Smooth muscle cell (in vitro differentiated cells): Measurements from ENCODE around the gene ZNF765. TPM values are rescaled to one million over a fixed set of nuclear protein-coding genes. Genes with fewer than 3 reads are reported as not detected.
"Not testable (repeated sequence)": the region's sequence is repeated elsewhere in the genome, so short reads cannot be mapped to it uniquely, and the experiment has no call there.

Experiments
- DNase-seq: peaks from one replicate; lab custom pipeline; 2025; ENCODE audit not compliant: unreplicated experiment; lab: John Stamatoyannopoulos, UW
- H2AFZ ChIP-seq: fragments of 200-600 bp; sonication (generic); 2 replicates; pipeline ENCODE4 v1.6.0; 2016; ENCODE audit warnings: antibody characterized with exemption, low read depth, mild to moderate bottlenecking
- H3F3A ChIP-seq: fragments of 200-600 bp; sonication (generic); 2 replicates; pipeline ENCODE4 v1.6.0; 2017; ENCODE audit warnings: antibody characterized with exemption, low read depth
- H3K27ac ChIP-seq: fragments of 200-600 bp; sonication (generic); 2 replicates; pipeline ENCODE4 v1.5.1; 2016; ENCODE audit warnings: low read depth, mild to moderate bottlenecking
- H3K27me3 ChIP-seq: fragments of 200-600 bp; sonication (generic); 2 replicates; pipeline ENCODE4 v1.6.1; 2016; ENCODE audit warnings: low read depth, mild to moderate bottlenecking
- H3K36me3 ChIP-seq: fragments of 200-600 bp; sonication (generic); 2 replicates; pipeline ENCODE4 v1.5.1; 2016; ENCODE audit warnings: low read depth
- H3K4me1 ChIP-seq: fragments of 200-600 bp; sonication (generic); 2 replicates; pipeline ENCODE4 v1.5.1; 2016; ENCODE audit warnings: low read depth
- H3K4me2 ChIP-seq: fragments of 200-600 bp; sonication (generic); 2 replicates; pipeline ENCODE4 v1.6.0; 2016; ENCODE audit warnings: mild to moderate bottlenecking
- H3K4me3 ChIP-seq: fragments of 200-600 bp; sonication (generic); 2 replicates; pipeline ENCODE4 v1.5.1; 2016; ENCODE audit warnings: mild to moderate bottlenecking
- H3K79me2 ChIP-seq: fragments of 200-600 bp; sonication (generic); 2 replicates; pipeline ENCODE4 v1.6.0; 2016; ENCODE audit warnings: low read depth, mild to moderate bottlenecking
- H3K9ac ChIP-seq: fragments of 200-600 bp; sonication (generic); 2 replicates; pipeline ENCODE4 v1.6.0; 2016; ENCODE audit warnings: low read depth
- H3K9me3 ChIP-seq: fragments of 200-600 bp; sonication (generic); replicated peaks from 2 replicates; pipeline ENCODE4 v1.5.1; 2016; ENCODE audit warnings: low read depth
- H4K20me1 ChIP-seq: fragments of 200-600 bp; sonication (generic); 2 replicates; pipeline ENCODE4 v1.6.0; 2016; ENCODE audit warnings: low read depth
- WGBS: methylation state at CpG from one replicate; pipeline ENCODE4 v1.1.7; 2016; ENCODE audit warnings: low lambda C conversion rate; 5-methylcytosine and 5-hydroxymethylcytosine counted together
- polyA plus RNA-seq: library from polyadenylated mRNA; unstranded; fragments of >200 nt; fragmentation: Nextera tagmentation; extraction: Ambion mirVana; gene quantifications from 2 replicates; pipeline ENCODE4 v1.2.1, GENCODE V29; 2016
- small RNA-seq: library from RNA; depleted of rRNA; stranded (forward); fragments of <200 nt; gene quantifications from one replicate; pipeline ENCODE3, GENCODE V24; 2014
- total RNA-seq: library from RNA; depleted of rRNA; stranded (reverse); fragments of >200 nt; gene quantifications from 2 replicates; pipeline ENCODE4 v1.2.3, GENCODE V29; 2014
- TF ChIP-seq, protein P1 (sequence below): fragments of 200-600 bp; sonication (generic); IDR thresholded peaks from 2 replicates; pipeline ENCODE4 v1.5.1; 2017; ENCODE audit warnings: borderline replicate concordance, mild to moderate bottlenecking, antibody characterized with exemption; ENCODE audit not compliant: insufficient read depth, poor library complexity, severe bottlenecking

The ZNF765 gene
- total and polyA plus RNA-seq, 2 experiments from 2014 or later, result 3.8 to 7.7 TPM

DNA sequence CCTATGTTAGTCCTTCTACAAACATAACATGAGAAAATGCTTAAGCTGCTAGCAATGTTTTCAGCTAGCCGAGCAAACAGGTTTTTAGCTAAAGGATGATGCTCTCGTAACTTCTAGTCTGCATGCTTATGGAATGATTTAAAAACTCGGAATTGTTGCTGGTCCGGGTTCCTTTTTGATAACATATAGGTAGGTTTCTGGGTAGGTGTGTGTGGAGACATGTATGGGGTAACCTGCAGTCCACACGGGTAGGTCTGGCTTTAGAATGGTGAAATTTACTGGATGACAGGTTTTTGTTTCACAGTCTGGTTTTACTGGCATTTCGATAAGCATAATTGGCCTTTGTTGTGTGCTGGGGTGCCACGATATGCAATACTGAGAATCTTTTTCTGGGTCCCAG lies 77.0 kb downstream of the ZNF765 start:
- Histone ChIP-seq H3K9me3 (no peaks in the 10 kb centered on the region), H3K36me3 (no peaks in the 10 kb centered on the region), H3K4me2 (no peak overlapping the region), H3K27ac (no peak overlapping the region), H3K79me2 (peaks cover 19% of the 10 kb centered on the region), H4K20me1 (no peaks in the 10 kb centered on the region), H3F3A (peaks cover 3% of the 10 kb centered on the region), H3K9ac (no peak overlapping the region), H2AFZ (no peak overlapping the region), H3K4me3 (no peak overlapping the region), H3K4me1 (peaks cover 6% of the 10 kb centered on the region), H3K27me3 (no peaks in the 10 kb centered on the region)
- TF ChIP-seq, protein P1, sequence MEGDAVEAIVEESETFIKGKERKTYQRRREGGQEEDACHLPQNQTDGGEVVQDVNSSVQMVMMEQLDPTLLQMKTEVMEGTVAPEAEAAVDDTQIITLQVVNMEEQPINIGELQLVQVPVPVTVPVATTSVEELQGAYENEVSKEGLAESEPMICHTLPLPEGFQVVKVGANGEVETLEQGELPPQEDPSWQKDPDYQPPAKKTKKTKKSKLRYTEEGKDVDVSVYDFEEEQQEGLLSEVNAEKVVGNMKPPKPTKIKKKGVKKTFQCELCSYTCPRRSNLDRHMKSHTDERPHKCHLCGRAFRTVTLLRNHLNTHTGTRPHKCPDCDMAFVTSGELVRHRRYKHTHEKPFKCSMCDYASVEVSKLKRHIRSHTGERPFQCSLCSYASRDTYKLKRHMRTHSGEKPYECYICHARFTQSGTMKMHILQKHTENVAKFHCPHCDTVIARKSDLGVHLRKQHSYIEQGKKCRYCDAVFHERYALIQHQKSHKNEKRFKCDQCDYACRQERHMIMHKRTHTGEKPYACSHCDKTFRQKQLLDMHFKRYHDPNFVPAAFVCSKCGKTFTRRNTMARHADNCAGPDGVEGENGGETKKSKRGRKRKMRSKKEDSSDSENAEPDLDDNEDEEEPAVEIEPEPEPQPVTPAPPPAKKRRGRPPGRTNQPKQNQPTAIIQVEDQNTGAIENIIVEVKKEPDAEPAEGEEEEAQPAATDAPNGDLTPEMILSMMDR, result no peak
- no peak for DNase-seq
- WGBS, result 89% methylated on average over 7 of the region's 7 CpGs

DNA sequence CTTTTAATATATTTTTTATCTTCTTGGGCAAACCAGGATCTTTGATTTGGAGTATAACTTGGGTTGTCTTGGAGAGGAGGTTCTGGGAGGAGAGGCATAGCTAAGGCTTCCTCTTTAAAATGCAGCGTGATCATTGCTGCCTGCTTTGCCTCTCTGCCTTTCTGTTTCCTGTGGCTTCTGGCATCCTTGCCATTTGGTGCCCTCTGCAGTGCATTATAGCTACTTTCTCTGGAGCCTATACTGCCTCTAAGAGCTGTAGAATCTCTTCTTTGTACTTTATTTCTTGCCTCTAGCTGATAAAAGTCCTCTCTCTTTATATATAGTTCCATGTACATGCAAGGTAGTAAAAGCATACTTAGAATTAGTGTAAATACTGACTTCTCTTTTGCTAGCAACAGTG lies 79.9 kb downstream of the ZNF765 start:
- H3K9ac ChIP-seq, H3K4me1 ChIP-seq, H3K27me3 ChIP-seq, DNase-seq, H2AFZ ChIP-seq, H3K9me3 ChIP-seq, H3K36me3 ChIP-seq, H4K20me1 ChIP-seq, H3K4me3 ChIP-seq, H3F3A ChIP-seq, H3K4me2 ChIP-seq: not testable (repeated sequence)
- Histone ChIP-seq H3K27ac (peak overlapping the region; percentile 71), H3K79me2 (peaks cover 19% of the 10 kb centered on the region)
- 52% methylated on average over 1 of the region's 1 CpG for WGBS

DNA sequence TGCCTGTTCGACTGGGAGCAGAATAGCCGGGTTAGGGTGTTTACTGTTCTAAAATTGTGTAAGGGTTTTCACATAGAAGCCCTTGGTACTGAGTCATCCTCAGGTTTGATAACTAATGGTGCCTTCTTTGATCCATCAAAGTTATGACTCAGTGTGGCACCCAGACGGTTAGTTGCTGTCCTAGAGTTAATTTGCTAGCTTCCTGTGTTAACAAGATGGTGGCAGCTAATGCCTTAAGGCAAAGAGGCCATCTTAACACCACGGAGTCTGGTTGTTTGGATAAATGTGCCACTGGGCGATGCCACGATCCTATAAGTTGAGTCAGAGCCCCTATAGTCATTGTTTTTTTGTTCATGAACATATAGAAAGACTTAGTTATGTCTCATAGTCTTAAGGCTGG lies 80.5 kb downstream of the ZNF765 start:
- Histone ChIP-seq H3K79me2 (peaks cover 14% of the 10 kb centered on the region), H3K27ac (peak overlapping the region; percentile 71), H3K36me3 (peaks cover 13% of the 10 kb centered on the region)
- not testable (repeated sequence) for H3F3A ChIP-seq, H3K4me2 ChIP-seq, H4K20me1 ChIP-seq, H3K4me3 ChIP-seq, H2AFZ ChIP-seq, H3K9ac ChIP-seq, H3K9me3 ChIP-seq, H3K4me1 ChIP-seq, DNase-seq, H3K27me3 ChIP-seq
- 51% methylated on average over 6 of the region's 6 CpGs for WGBS

Small RNAs within 50 kb of the gene (small RNA-seq; reads per million reads assigned to genes)
- not detected for gene RPL39P36

Other genes starting within 250 kb of the ZNF765 start
- gene ZNF347, start 236.1 kb upstream of the ZNF765 start, total RNA-seq, result 9.9 and 17.8 TPM in 2 replicates
- gene ZNF347, start 236.1 kb upstream of the ZNF765 start, polyA plus RNA-seq, result 4.5 and 4.7 TPM in 2 replicates
- gene ZNF665, start 201.8 kb upstream of the ZNF765 start, total RNA-seq, result 2.8 and 9.9 TPM in 2 replicates
- gene ZNF665, start 201.8 kb upstream of the ZNF765 start, polyA plus RNA-seq, result 4.4 and 6.0 TPM in 2 replicates
- 43.0 and 62.4 TPM in 2 replicates for gene ZNF677, start 140.3 kb upstream of the ZNF765 start, total RNA-seq
- 25.4 and 29.7 TPM in 2 replicates for gene ZNF677, start 140.3 kb upstream of the ZNF765 start, polyA plus RNA-seq
- gene VN1R2, start 136.9 kb upstream of the ZNF765 start, total RNA-seq, result not detected in 2 replicates
- gene VN1R2, start 136.9 kb upstream of the ZNF765 start, polyA plus RNA-seq, result not detected in 2 replicates
- not detected in 2 replicates for gene VN1R4, start 127.4 kb upstream of the ZNF765 start, total RNA-seq
- gene VN1R4, start 127.4 kb upstream of the ZNF765 start, polyA plus RNA-seq, result not detected in 2 replicates
- gene ZNF845, start 61.4 kb upstream of the ZNF765 start, total RNA-seq, result 9.5 and 11.2 TPM in 2 replicates
- gene ZNF845, start 61.4 kb upstream of the ZNF765 start, polyA plus RNA-seq, result 2.0 and 3.1 TPM in 2 replicates
- gene ZNF525, start 29.4 kb upstream of the ZNF765 start, total RNA-seq, result 10.9 and 11.7 TPM in 2 replicates
- gene ZNF525, start 29.4 kb upstream of the ZNF765 start, polyA plus RNA-seq, result 1.4 and 2.5 TPM in 2 replicates
- gene ZNF761, start 36.8 kb downstream of the ZNF765 start, total RNA-seq, result 14.5 and 24.1 TPM in 2 replicates
- 10.4 and 11.0 TPM in 2 replicates for gene ZNF761, start 36.8 kb downstream of the ZNF765 start, polyA plus RNA-seq
- gene ZNF813, start 72.6 kb downstream of the ZNF765 start, total RNA-seq, result 5.4 and 5.9 TPM in 2 replicates
- 2.4 TPM in 2 replicates for gene ZNF813, start 72.6 kb downstream of the ZNF765 start, polyA plus RNA-seq
- 9.1 and 12.1 TPM in 2 replicates for gene ZNF331, start 143.0 kb downstream of the ZNF765 start, total RNA-seq
- gene ZNF331, start 143.0 kb downstream of the ZNF765 start, polyA plus RNA-seq, result 9.7 and 11.4 TPM in 2 replicates
- gene DPRX, start 236.8 kb downstream of the ZNF765 start, total RNA-seq, result not detected in 2 replicates
- not detected in 2 replicates for gene DPRX, start 236.8 kb downstream of the ZNF765 start, polyA plus RNA-seq